HG03175 (cell line): Measurements from ENCODE around the gene KIF21B.
"Not testable (repeated sequence)": the region's sequence is repeated elsewhere in the genome, so short reads cannot be mapped to it uniquely, and the experiment has no call there.

Experiments used
- ATAC-seq: cut with Tn5 transposase; IDR thresholded peaks from one replicate; pipeline ENCODE4 v1.9.1; 2021; ENCODE audit warnings: mild to moderate bottlenecking, moderate library complexity; ENCODE audit not compliant: unreplicated experiment

Gene KIF21B

DNA sequence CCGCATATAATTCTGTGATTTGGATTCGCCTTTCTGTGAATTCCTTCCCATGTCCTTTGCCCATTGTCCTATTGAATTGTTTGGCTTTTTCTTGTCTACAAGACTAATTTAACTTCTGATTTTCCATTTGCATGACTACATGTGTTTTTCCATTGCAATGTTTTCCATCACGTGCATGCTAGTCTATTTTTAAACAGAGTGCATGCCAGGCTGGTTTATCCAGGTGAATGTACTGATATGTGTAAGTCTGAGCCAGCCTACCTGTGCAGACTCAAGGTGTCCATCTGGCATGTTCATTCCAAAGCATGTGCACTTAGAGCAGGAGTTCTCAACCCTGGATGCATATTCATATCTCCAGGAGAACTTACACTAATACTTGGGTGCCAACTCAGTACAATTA lies 69.1 kb downstream of the KIF21B start:
- ATAC-seq, result no peak

DNA sequence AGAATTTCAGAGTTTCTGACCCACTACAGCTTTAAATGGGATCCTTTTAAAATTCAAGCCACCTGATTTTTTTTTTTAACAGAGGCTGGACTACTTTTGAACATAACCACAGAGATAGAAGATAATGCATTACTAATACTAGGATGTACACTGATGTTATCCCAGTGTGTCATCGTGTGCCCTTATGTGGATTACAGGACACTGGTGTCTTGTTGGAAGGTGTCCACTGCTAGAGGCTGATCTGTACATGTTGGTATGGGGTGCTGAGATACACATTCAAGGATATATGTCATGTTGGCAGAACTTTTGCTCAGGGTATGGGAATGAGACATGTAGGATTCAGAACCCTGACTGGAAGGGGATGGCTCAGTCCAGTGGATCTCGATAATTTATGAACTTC lies 72.5 kb downstream of the KIF21B start:
- ATAC-seq, result no peak

- no peak for ATAC-seq
Observed at GRCh38 chr1:200949626-200950025, 73.9 kb downstream of the KIF21B start.

GRCh38 chr1:200947059-200947566 lies 76.4 kb downstream of the KIF21B start:
- no peak for ATAC-seq

DNA sequence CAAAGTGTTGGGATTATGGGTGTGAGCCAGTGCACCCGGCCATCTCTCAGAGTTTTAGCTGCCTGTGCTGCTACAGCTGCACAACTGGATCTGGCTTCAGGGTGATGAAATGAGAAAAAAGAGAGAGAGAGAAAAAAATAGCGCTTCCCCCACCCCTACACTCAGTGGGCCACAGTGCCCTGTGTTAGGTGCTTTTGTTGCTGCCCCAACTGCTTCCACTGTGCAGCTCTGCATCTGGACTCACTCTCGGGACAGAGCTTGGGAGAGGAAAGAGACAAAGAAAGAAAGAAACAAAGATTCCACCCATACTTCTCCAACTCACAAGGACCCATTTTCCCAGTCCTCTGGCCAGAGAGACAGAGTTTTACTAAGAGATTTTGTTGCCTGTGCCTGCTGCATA lies 78.4 kb downstream of the KIF21B start:
- ATAC-seq, result no peak

DNA sequence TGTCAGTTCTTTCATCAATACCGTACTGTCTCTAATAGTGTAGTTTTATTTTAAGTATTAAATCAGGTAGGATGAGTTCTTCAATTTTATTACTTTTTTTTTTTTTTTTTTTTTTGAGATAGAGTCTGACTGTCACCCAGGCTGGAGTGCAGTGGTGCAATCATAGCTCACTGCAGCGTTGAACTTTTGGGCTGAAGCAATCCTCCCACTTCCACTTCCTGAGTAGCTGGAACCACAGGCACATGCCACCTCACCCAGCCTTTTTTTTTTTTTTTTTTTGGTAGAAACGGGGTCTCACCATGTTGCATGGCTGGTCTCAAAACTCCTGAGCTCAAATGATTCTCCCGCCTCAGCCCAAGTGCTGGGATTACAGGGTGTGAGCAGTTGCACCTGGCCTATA lies 84.6 kb downstream of the KIF21B start:
- no peak for ATAC-seq

GRCh38 chr1:200935286-200935962 lies 88.1 kb downstream of the KIF21B start:
- not testable (repeated sequence) for ATAC-seq

- no peak for ATAC-seq
Observed at GRCh38 chr1:200934676-200935245, 88.8 kb downstream of the KIF21B start.

GRCh38 chr1:200931776-200932175 lies 91.7 kb downstream of the KIF21B start:
- no peak for ATAC-seq

DNA sequence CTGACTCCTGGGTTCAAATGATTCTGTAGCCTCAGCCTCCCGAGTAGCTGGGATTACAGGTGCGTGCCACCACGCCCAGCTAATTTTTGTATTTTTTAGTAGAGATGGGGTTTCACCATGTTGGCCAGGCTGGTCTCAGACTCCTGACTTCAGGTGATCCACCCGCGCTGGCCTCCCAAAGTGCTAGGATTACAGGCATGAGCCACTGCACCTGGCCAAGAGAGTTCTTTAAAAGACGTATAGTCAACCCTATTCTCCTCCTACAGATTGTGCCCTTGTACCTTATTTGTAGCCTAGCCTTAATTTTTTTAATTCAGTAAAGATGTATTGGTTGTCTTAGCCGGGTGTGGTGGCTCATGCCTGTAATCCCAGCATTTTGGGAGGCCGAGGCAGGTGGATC lies 93.2 kb downstream of the KIF21B start:
- ATAC-seq, result not testable (repeated sequence)

GRCh38 chr1:200929530-200930278 lies 93.8 kb downstream of the KIF21B start:
- ATAC-seq, result no peak

GRCh38 chr1:200925831-200926230 lies 97.7 kb downstream of the KIF21B start:
- ATAC-seq, result no peak

DNA sequence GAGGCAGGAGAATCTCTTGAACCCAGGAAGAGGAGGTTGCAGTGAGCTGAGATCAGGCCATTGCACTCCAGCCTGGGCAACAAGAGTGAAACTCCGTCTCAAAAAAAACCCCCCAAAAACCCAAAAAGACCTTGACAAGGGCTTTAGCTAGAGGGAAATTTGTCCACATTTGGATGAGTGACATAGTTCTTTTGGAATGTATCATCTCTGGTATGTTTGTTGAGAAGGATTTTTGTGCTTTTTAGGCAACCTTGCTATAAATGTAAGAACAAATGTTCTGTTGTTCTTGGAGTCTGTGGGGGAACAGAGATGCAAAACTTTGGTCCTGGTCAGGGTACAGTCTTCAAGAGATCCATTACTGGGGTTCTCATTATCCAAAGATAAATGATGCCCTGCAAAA lies 99.9 kb downstream of the KIF21B start:
- no peak for ATAC-seq

GRCh38 chr1:200922406-200922805 lies 101.1 kb downstream of the KIF21B start:
- ATAC-seq, result no peak

GRCh38 chr1:200921571-200922110 lies 101.9 kb downstream of the KIF21B start:
- ATAC-seq, result no peak
